ENCODE measurements around the gene NT5C1B.

DNA sequence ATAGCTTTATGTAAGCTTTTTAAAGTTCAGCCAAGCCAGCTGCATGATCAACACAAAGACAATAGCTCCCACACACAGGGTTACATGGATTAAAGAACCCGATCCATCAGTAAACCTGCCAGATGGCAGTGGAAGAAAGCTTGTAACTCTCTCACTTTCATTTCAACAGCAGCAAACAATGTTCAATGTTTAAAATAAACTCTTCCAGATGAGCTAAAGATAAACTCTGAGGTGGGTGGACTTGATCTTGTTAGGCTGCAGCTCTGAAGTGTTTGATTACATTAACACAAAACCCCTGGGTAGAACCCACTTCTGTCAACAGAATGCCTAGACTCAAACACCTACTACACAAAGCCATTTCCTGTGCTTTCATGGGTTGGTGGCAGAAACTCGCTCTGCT, 42.8 kb downstream of the NT5C1B start:
- TF ChIP-seq, protein P1, sequence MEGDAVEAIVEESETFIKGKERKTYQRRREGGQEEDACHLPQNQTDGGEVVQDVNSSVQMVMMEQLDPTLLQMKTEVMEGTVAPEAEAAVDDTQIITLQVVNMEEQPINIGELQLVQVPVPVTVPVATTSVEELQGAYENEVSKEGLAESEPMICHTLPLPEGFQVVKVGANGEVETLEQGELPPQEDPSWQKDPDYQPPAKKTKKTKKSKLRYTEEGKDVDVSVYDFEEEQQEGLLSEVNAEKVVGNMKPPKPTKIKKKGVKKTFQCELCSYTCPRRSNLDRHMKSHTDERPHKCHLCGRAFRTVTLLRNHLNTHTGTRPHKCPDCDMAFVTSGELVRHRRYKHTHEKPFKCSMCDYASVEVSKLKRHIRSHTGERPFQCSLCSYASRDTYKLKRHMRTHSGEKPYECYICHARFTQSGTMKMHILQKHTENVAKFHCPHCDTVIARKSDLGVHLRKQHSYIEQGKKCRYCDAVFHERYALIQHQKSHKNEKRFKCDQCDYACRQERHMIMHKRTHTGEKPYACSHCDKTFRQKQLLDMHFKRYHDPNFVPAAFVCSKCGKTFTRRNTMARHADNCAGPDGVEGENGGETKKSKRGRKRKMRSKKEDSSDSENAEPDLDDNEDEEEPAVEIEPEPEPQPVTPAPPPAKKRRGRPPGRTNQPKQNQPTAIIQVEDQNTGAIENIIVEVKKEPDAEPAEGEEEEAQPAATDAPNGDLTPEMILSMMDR (IDR thresholded peaks at IDR 0.05), result no peak
- no peak for TF ChIP-seq POLR2A (IDR thresholded peaks at IDR 0.05)
